IMR-90 (cell line): ENCODE results near the gene KDM8. TPM values are rescaled to one million over a fixed set of nuclear protein-coding genes. Genes with fewer than 3 reads are reported as not detected.

Experiments used
- ATAC-seq: fragments of 200-7000 bp; cut with Tn5 transposase; 2 replicates; pipeline ENCODE4 v1.9.1; 2020; ENCODE audit warnings: low read depth, mild to moderate bottlenecking, moderate library complexity
- BruUV-seq: library from RNA; stranded (reverse); fragments of 400-500 nt; replicated peaks from 2 replicates; lab custom pipeline; 2021; lab: Mats Ljungman, UMichigan
- CTCF ChIA-PET: fragments of 300-600 bp; formaldehyde crosslinking; extraction: SDS; loops from one replicate; lab custom pipeline; 2021; ENCODE audit warnings: antibody characterized with exemption; lab: Yijun Ruan, JAX
- POLR2A ChIA-PET: fragments of 300-600 bp; sonication (Branson Sonifier 250); formaldehyde crosslinking; loops from one replicate; lab custom pipeline; 2022; ENCODE audit warnings: antibody characterized with exemption; ENCODE audit not compliant: unreplicated experiment; lab: Charles Lee
- DNase-seq: peaks from one replicate; pipeline ENCODE4 v3.0.0; 2013
- H2AFZ ChIP-seq: replicated peaks from 2 replicates; pipeline ENCODE3; 2013; ENCODE audit warnings: low read length, mild to moderate bottlenecking; ENCODE audit not compliant: poor library complexity
- H2AK5ac ChIP-seq: 2 replicates; pipeline ENCODE4 v1.6.1; 2013; ENCODE audit warnings: low read depth, low read length, inconsistent platforms
- H2AK9ac ChIP-seq: replicated peaks from 2 replicates; pipeline ENCODE3; 2013; ENCODE audit warnings: mild to moderate bottlenecking, low read depth, low read length, moderate library complexity; ENCODE audit not compliant: poor library complexity
- H2BK120ac ChIP-seq: 2 replicates; pipeline ENCODE4 v1.6.1; 2013; ENCODE audit warnings: low read depth, low read length, inconsistent platforms
- H2BK15ac ChIP-seq: 3 replicates; pipeline ENCODE4 v1.6.1; 2013; ENCODE audit warnings: low read depth, low read length, inconsistent platforms
- H2BK20ac ChIP-seq: 2 replicates; pipeline ENCODE4 v1.6.1; 2013; ENCODE audit warnings: low read depth, mild to moderate bottlenecking, inconsistent platforms, low read length, moderate library complexity
- H2BK5ac ChIP-seq: 2 replicates; pipeline ENCODE4 v1.6.1; 2013; ENCODE audit warnings: mild to moderate bottlenecking, low read depth, low read length, inconsistent platforms; ENCODE audit not compliant: poor library complexity, severe bottlenecking
- H3K14ac ChIP-seq: replicated peaks from 2 replicates; pipeline ENCODE4 v1.6.1; 2013; ENCODE audit warnings: low read depth, low read length, inconsistent platforms
- H3K18ac ChIP-seq: 2 replicates; pipeline ENCODE4 v1.6.1; 2013; ENCODE audit warnings: low read depth, low read length, control low read depth
- H3K23ac ChIP-seq: 2 replicates; pipeline ENCODE4 v1.6.1; 2013; ENCODE audit warnings: low read depth, low read length, inconsistent platforms
- H3K27ac ChIP-seq: 2 replicates; pipeline ENCODE4 v1.5.1; 2013; ENCODE audit warnings: mild to moderate bottlenecking, control low read depth, low read length; ENCODE audit not compliant: insufficient read depth
- H3K27me3 ChIP-seq: 2 replicates; pipeline ENCODE4 v1.6.1; 2013; ENCODE audit warnings: low read length; ENCODE audit not compliant: control insufficient read depth, insufficient read depth
- H3K36me3 ChIP-seq: 2 replicates; pipeline ENCODE4 v1.6.1; 2013; ENCODE audit warnings: low read length, mixed read lengths; ENCODE audit not compliant: control insufficient read depth, insufficient read depth
- H3K4ac ChIP-seq: 2 replicates; pipeline ENCODE4 v1.6.1; 2013; ENCODE audit warnings: low read depth, low read length, inconsistent platforms
- H3K4me1 ChIP-seq: 2 replicates; pipeline ENCODE4 v1.6.1; 2013; ENCODE audit warnings: low read length, mixed read lengths; ENCODE audit not compliant: control insufficient read depth, insufficient read depth
- H3K4me2 ChIP-seq: 2 replicates; pipeline ENCODE4 v1.6.1; 2013; ENCODE audit warnings: low read depth, mild to moderate bottlenecking, control low read depth, low read length, moderate library complexity
- H3K4me3 ChIP-seq: 2 replicates; pipeline ENCODE4 v1.5.1; 2013; ENCODE audit warnings: low read depth, mild to moderate bottlenecking, control low read depth, low read length, moderate library complexity; ENCODE audit not compliant: insufficient read depth
- H3K56ac ChIP-seq: 2 replicates; pipeline ENCODE4 v1.6.1; 2013; ENCODE audit warnings: low read length, inconsistent platforms; ENCODE audit not compliant: insufficient read depth; ENCODE audit errors: extremely low read depth
- H3K79me1 ChIP-seq, 2 experiments: 2 replicates each; pipeline ENCODE4 v1.6.1; 2013; ENCODE audit warnings: low read length in 2 of 2, inconsistent platforms in 1 of 2, low read depth in 1 of 2
- H3K9ac ChIP-seq: 2 replicates; pipeline ENCODE4 v1.6.1; 2013; ENCODE audit warnings: low read depth, low read length, control low read depth
- H3K9me1 ChIP-seq: 2 replicates; pipeline ENCODE4 v1.6.1; 2013; ENCODE audit warnings: low read length, inconsistent platforms; ENCODE audit not compliant: insufficient read depth
- H3K9me3 ChIP-seq: 2 replicates; pipeline ENCODE4 v1.6.1; 2013; ENCODE audit warnings: low read length; ENCODE audit not compliant: control insufficient read depth, insufficient read depth
- H4K20me1 ChIP-seq: 2 replicates; pipeline ENCODE4 v1.6.1; 2013; ENCODE audit warnings: low read length, inconsistent platforms; ENCODE audit not compliant: insufficient read depth
- H4K5ac ChIP-seq: 2 replicates; pipeline ENCODE4 v1.6.1; 2013; ENCODE audit warnings: mild to moderate bottlenecking, low read depth, low read length, control low read depth
- H4K8ac ChIP-seq, 2 experiments: 2 replicates each; pipeline ENCODE4 v1.6.1; 2013; ENCODE audit warnings: low read depth in 2 of 2, low read length in 2 of 2, control low read depth in 1 of 2, inconsistent platforms in 1 of 2
- H4K91ac ChIP-seq: 2 replicates; pipeline ENCODE4 v1.6.1; 2013; ENCODE audit warnings: low read depth, low read length, inconsistent platforms; ENCODE audit not compliant: insufficient read depth
- BHLHE40 ChIP-seq: fragments of 150-350 bp; IDR thresholded peaks from 2 replicates; pipeline ENCODE4 v1.6.1; 2016; ENCODE audit warnings: mild to moderate bottlenecking, low read depth, low read length
- CTCF ChIP-seq: conservative IDR thresholded peaks from 2 replicates; pipeline ENCODE4 v1.5.1; 2012; ENCODE audit warnings: mild to moderate bottlenecking, low read depth, low read length, improper control_type of control experiment
- MAFK ChIP-seq: IDR thresholded peaks from 2 replicates; pipeline ENCODE4 v1.6.1; 2012; ENCODE audit warnings: low read depth, low read length, improper control_type of control experiment
- RFX5 ChIP-seq: IDR thresholded peaks from 2 replicates; pipeline ENCODE4 v1.8.0; 2012; ENCODE audit warnings: low read depth, mild to moderate bottlenecking, low read length, moderate library complexity
- USF2 ChIP-seq: fragments of 150-350 bp; IDR thresholded peaks from 2 replicates; pipeline ENCODE4 v1.6.1; 2017; ENCODE audit warnings: mild to moderate bottlenecking, antibody characterized with exemption, low read length, low read depth
- WGBS, 2 experiments: methylation state at CpG; one replicate each; pipeline versions ENCODE4 v1.1.5 to v1.1.7; 2013; ENCODE audit warnings: missing lambda C conversion rate in 2 of 2; ENCODE audit not compliant: insufficient read length in 1 of 2; ENCODE audit errors: extremely low coverage in 2 of 2; 5-methylcytosine and 5-hydroxymethylcytosine counted together
- dilution Hi-C: fragments of 300-500 bp; cut with HindIII; formaldehyde crosslinking; loops from one replicate; pipeline ENCODE4 v1.14.3; 2018; ENCODE audit warnings: low sequenced_read_pairs; ENCODE audit not compliant: unreplicated experiment
- in situ Hi-C: fragments of 300-500 bp; cut with MboI; formaldehyde crosslinking; loops from 3 replicates; pipeline ENCODE4 v1.14.3; 2019; ENCODE audit warnings: low sequenced_read_pairs, inconsistent platforms, mixed read lengths
- intact Hi-C: fragments of 100-400 bp; cut with micrococcal nuclease; formaldehyde crosslinking; loops from 2 replicates; pipeline ENCODE4 v1.10.0; 2022
- polyA plus RNA-seq, 3 experiments: library from polyadenylated mRNA; depleted of rRNA; stranded (reverse); fragments of >200 nt; gene quantifications; 2 replicates each; pipeline ENCODE4 v1.2.3, GENCODE V29; 2012; ENCODE audit warnings: low replicate concordance in 1 of 3
- total RNA-seq: library from RNA; depleted of rRNA; stranded (reverse); fragments of >200 nt; gene quantifications from 2 replicates; pipeline ENCODE4 v1.2.3, GENCODE V29; 2012

Gene KDM8
- total and polyA plus RNA-seq, 2 of the 4 experiments (the other 2 are of a cell fraction), result 3.2 to 3.8 TPM

- TF ChIP-seq MAFK (no peak), RFX5 (no peak), CTCF (no peak), USF2 (no peak), BHLHE40 (no peak)
- Histone ChIP-seq H4K8ac (no peak overlapping the region), H3K4me2 (no peak overlapping the region), H3K56ac (no peak overlapping the region), H3K36me3 (no peaks in the 10 kb centered on the region), H3K79me1 (no peaks in the 10 kb centered on the region), H2BK5ac (no peak overlapping the region), H3K27me3 (peaks cover 12% of the 10 kb centered on the region), H2AFZ (no peak overlapping the region), H3K9me3 (peaks cover 3% of the 10 kb centered on the region), H3K4me3 (no peak overlapping the region), H3K18ac (no peak overlapping the region), H4K91ac (no peak overlapping the region), H2BK20ac (no peak overlapping the region), H2AK9ac (no peak overlapping the region), H4K5ac (no peak overlapping the region), H3K23ac (no peak overlapping the region), H3K4ac (no peak overlapping the region), H2BK15ac (no peak overlapping the region), H3K4me1 (no peaks in the 10 kb centered on the region), H4K20me1 (no peaks in the 10 kb centered on the region), H3K9ac (no peak overlapping the region), H3K14ac (no peak overlapping the region), H3K27ac (no peak overlapping the region), H2BK120ac (no peak overlapping the region), H2AK5ac (no peak overlapping the region), H3K9me1 (no peaks in the 10 kb centered on the region)
- ATAC-seq, result no peak
- DNase-seq, result no peak
- POLR2A ChIA-PET, result no interaction called here
- WGBS, 2 experiments, result no CpG with 5 or more reads among the region's 1 CpG
- intact Hi-C loops (no loop called here), dilution Hi-C loops (no loop called here), in situ Hi-C loops (no loop called here)
- CTCF ChIA-PET, result no interaction called here
- BruUV-seq, result no TSS peak
Measured at GRCh38 chr16:27185776-27186130, 17.6 kb upstream of the KDM8 start.
